NCI-H226 (cell line): Measurements from ENCODE around the gene MOV10L1.

Experiments used
- DNase-seq: peaks from one replicate; pipeline ENCODE4 v3.0.0-alpha.2; 2015

MOV10L1 gene

DNA sequence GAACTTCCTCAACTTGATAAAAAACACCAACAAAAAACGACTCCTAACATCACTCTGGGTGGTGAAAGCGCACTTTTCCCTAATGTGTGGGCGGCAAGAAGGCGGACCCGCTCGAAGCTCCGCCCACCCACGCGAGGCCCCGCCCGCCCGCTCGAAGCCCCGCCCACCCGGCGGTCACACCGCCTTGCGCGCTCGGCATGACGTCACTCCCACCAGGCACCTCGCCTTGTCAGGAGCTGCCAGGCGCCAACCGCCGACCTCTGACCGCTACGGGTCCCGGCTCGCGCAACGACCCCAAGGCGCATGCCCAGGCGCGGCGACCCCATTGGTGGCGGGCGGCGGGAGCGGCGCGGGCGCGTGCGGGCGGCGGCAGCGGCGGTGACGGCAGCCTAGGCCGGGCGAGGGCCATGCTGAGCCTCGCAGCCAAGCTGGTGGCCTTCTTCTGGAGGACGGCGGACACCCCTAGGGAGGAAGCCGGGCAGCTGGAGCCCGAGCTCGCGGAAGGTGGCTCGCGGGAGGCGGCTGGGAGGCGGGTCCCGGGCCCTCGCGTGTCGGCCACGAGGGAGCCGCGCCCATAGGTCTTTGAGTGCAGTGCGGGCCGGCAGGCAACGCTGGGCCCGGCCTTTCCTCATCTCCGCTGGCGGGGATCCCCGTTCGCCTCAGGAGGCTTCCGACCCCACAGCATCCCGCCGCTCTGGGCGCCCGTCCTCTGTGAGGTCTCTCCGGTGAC lies at the start of gene MOV10L1:
TSS of gene MOV10L1 (plus strand) at position 325 of the 730 bp plus-strand sequence. CDS start at position 408, 83 bp downstream.
- no peak for DNase-seq

- no peak for DNase-seq
Observed at GRCh38 chr22:50040717-50041116, 49.1 kb upstream of the MOV10L1 start.

GRCh38 chr22:50041361-50042065 lies 48.3 kb upstream of the MOV10L1 start:
- DNase-seq: no peak

GRCh38 chr22:50044485-50045118 lies 45.2 kb upstream of the MOV10L1 start:
- DNase-seq: no peak

- no peak for DNase-seq
Observed at GRCh38 chr22:50045211-50046018, 44.4 kb upstream of the MOV10L1 start.

DNA sequence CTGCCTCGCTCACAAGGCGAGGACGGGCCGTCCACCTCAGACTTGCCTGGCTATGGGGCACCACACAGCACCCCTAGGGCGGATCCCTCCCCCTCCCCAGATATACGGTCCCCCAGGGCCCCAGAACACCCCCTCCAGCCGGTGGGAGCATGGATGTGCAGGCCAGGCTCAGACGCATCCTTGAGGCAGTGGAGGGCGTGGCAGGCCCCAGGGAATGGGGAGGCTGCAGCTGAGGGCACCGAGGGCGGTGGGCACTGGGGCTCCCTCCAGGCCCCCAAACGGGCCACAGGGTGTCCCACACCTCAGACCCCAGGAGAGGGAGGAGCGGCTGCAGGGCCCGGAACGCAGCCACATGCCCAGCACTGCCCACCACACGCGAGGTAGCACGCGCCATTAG lies 43.8 kb upstream of the MOV10L1 start:
- DNase-seq: no peak

DNA sequence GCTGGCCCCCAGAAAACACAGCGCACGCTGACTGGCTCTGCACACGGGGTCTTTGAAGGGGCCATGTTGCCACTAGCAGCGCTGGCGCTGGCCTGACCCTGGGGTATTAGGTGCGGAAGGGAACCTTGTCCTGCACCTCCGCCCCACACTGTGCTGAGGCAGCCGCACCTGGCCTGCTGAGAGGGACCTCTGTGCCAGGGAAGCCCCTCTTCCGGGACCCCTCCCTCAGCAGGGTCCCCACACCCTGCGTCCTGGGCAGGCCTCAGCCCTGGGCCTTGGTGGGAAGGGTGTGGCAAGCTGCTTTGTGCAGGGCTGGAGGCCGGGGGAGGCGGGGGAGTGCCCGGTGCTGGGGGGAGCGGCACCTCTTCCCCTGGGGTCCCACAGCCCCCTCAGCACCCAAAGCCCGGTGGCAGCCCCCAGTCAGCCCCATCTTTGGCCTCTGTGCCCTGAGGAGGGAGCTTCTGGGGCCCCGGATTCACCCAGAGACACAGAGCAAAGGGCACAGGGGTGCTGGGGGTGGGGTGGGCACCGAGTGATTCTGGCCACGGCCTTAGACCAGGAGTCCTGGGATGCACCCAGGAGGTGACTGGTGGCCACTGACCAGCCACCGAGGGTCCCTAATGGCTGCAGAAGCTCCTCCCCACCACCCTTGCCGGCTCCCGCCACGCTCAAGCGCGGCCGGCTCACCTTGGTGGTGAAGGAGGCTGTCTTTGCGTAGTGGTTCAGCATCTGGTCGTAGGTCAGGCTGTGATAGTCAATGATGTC lies 43.1 kb upstream of the MOV10L1 start:
- DNase-seq: no peak

GRCh38 chr22:50047346-50047745 lies 42.5 kb upstream of the MOV10L1 start:
- DNase-seq: no peak

GRCh38 chr22:50048061-50048765 lies 41.6 kb upstream of the MOV10L1 start:
- peak; percentile 16 for DNase-seq

DNA sequence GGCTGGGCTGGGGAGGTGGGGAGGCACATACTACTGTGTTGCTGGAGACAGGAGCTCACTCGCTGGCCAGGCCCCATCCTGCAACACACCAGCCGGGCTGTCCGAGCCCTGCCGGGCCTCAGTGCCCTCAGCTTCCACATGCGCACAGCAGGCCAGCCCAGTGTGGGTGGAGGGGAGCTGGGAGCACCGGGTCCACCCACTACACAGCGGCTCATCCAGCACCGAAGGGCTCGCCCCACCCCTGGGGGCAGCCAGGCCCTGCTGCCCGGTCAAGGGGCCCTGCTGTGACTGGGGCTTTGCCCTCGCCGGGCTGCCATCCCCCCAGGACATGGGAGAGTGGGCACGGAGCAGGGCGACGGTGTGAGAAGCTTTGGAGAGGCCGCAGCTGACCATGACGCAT lies 41.0 kb upstream of the MOV10L1 start:
- no peak for DNase-seq

DNA sequence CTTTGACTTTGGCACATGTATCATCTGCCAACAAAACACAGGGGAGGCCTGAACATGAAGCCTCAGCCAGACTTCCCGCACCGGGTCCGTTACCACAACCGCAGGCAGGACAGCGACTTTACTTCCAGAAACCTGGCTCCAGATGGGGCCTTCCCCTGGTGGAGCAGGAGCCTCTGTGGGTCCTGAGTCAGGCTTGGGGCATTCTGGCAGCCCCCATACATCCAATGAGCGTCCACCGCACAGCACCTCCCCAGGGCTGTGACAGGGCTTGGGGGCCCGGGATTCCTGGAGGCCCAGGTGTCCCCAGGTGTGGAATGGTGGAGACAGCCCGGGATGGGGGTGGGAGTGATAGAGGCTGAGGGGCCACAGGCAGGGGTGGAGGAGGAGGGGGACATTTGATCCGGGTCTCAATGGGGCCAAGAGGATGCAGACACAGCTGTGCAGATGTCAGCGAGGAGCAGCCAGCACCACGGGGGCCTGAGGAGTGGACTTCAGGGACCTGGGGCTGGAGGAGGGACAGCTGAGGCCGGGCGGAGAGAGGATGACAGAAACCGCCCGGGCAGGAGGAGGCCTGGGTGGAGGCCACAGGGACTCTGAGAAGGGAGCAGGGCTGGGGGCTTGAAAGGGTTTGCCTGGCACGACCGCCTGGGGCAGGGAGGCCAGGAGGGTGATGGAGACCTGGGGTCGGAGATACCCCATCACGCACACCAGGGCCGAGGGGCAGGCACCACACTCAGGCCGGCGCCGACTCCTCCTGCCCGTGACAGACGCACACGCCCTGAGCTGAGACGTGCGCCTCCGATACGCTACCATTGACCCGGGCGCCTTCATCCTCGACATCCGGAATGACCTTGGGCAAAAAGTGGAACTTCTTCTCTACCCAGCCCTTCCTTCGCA lies 40.3 kb upstream of the MOV10L1 start:
- DNase-seq: no peak

GRCh38 chr22:50051930-50052329 lies 37.9 kb upstream of the MOV10L1 start:
- DNase-seq: no peak

- no peak for DNase-seq
Observed at GRCh38 chr22:50053861-50054260, 35.9 kb upstream of the MOV10L1 start.

- no peak for DNase-seq
Observed at GRCh38 chr22:50056214-50056972, 33.4 kb upstream of the MOV10L1 start.

DNA sequence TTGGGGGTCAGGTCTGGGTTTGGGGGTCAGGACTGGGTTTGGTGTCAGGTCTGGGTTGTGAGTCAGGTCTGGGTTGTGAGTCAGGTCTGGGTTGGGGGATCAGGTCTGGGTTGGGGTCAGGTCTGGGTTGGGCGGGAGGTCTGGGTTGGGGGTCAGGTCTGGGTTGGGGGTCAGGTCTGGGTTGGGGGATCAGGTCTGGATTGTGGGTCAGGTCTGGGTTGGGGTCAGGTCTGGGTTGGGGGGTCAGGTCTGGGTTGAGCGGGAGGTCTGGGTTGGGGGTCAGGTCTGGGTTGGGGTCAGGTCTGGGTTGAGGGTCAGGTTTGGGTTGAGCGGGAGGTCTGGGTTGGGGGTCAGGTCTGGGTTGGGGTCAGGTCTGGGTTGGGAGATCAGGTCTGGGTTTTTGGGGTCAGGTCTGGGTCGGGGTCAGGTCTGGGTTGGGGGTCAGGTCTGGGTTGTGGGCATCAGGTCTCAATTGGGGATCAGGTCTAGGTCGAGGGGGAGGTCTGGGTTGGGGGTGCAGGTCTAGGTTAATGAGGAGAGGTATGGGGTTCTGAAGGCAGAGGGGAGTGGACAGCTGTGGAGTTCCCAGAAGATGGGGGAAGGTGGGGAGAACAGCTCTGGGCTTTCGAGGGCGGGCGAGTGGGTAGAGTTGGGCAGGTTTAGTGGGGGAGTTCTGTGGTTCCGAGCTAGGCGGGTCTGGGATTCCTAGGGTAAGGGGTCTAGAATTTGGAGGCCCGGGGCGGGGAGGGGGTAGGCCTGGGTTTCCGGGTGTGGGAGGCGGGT lies 32.3 kb upstream of the MOV10L1 start:
- no peak for DNase-seq

- no peak for DNase-seq
Observed at GRCh38 chr22:50058061-50058905, 31.5 kb upstream of the MOV10L1 start, which contains the start of gene TTLL8. TTLL8 (minus strand) TSS chr22:50058298.

GRCh38 chr22:50058906-50059880 lies 30.6 kb upstream of the MOV10L1 start:
- DNase-seq: no peak
